ENCODE data around the gene GPR37L1.
"Not testable (repeated sequence)": the region's sequence is repeated elsewhere in the genome, so short reads cannot be mapped to it uniquely, and the experiment has no call there.

GPR37L1 gene

GRCh38 chr1:202154766-202155477 is 32.2 kb downstream of the GPR37L1 start:
- DNase-seq (ENCODE audit: low spot score): peak; percentile 49

- no peak for DNase-seq (ENCODE audit: low spot score)
Observed at GRCh38 chr1:202155478-202156021, 32.8 kb downstream of the GPR37L1 start.

- DNase-seq (ENCODE audit: low spot score): no peak
Observed at GRCh38 chr1:202156590-202156989, 33.9 kb downstream of the GPR37L1 start.

- no peak for DNase-seq (ENCODE audit: low spot score)
Observed at GRCh38 chr1:202157945-202158344, 35.2 kb downstream of the GPR37L1 start.

GRCh38 chr1:202158810-202159533 is 36.3 kb downstream of the GPR37L1 start:
- no peak for DNase-seq (ENCODE audit: low spot score)

- no peak for DNase-seq (ENCODE audit: low spot score)
Observed at GRCh38 chr1:202159534-202160371, 37.0 kb downstream of the GPR37L1 start.

GRCh38 chr1:202160377-202160940 is 37.7 kb downstream of the GPR37L1 start, which contains the start of gene PTPN7:
Gene PTPN7 (minus strand): TSS chr1:202160602. CDS start chr1:202159402, 1,200 bp downstream.
- DNase-seq (ENCODE audit: low spot score): no peak

- DNase-seq (ENCODE audit: low spot score): no peak
Observed at GRCh38 chr1:202161151-202162046, 38.7 kb downstream of the GPR37L1 start.

- no peak for DNase-seq (ENCODE audit: low spot score)
Observed at GRCh38 chr1:202162047-202162417, 39.3 kb downstream of the GPR37L1 start.

GRCh38 chr1:202162418-202163280 is 39.9 kb downstream of the GPR37L1 start:
- no peak for DNase-seq (ENCODE audit: low spot score)

- no peak for DNase-seq (ENCODE audit: low spot score)
Observed at GRCh38 chr1:202163281-202164270, 40.9 kb downstream of the GPR37L1 start.

GRCh38 chr1:202164271-202165037 is 41.7 kb downstream of the GPR37L1 start:
- DNase-seq (ENCODE audit: low spot score): no peak

GRCh38 chr1:202165267-202165941 is 42.7 kb downstream of the GPR37L1 start:
- DNase-seq (ENCODE audit: low spot score): no peak

- DNase-seq (ENCODE audit: low spot score): no peak
Observed at GRCh38 chr1:202165942-202166843, 43.5 kb downstream of the GPR37L1 start.

GRCh38 chr1:202167054-202167453 is 44.3 kb downstream of the GPR37L1 start:
- not testable (repeated sequence) for DNase-seq (ENCODE audit: low spot score)
